ENCODE data around the gene SCAI. TPM values are rescaled to one million over a fixed set of nuclear protein-coding genes. Genes with fewer than 3 reads are reported as not detected.

The SCAI gene
- total RNA-seq, 1 experiment from 2014 or later = 13.0 TPM

GRCh38 chr9:125131778-125132177, 11.6 kb downstream of the SCAI start:
- H3K27ac Mint-ChIP-seq (ENCODE audit: unreplicated experiment) = no peak overlapping the region
- BruUV-seq (replicated peaks) = no TSS peak
- Histone ChIP-seq H3K27me3 (replicated peaks; ENCODE audit: control insufficient read depth, insufficient read depth, low read length) (no peaks in the 10 kb centered on the region), H3K4me3 (ENCODE audit: low read depth, low read length) (no peak overlapping the region), H3K36me3 (ENCODE audit: control insufficient read depth, insufficient read depth, low read length) (no peaks in the 10 kb centered on the region), H3K4me1 (no peaks in the 10 kb centered on the region), H3K9me3 (no peaks in the 10 kb centered on the region)
- no peaks in the 10 kb centered on the region for H3K9me3 Mint-ChIP-seq (ENCODE audit: unreplicated experiment)
- H3K4me3 Mint-ChIP-seq (ENCODE audit: unreplicated experiment) = no peak overlapping the region
- H3K36me3 Mint-ChIP-seq (ENCODE audit: insufficient read depth, unreplicated experiment) = no peaks in the 10 kb centered on the region
- ChIA-PET CTCF (interaction anchor here (0.6 kb wide), 1 partner anchor 1117 kb away, joined by 7 read pairs; no protein-coding TSS in a partner anchor), POLR2A (no interaction called here)
- TF ChIP-seq CTCF (IDR thresholded peaks at IDR 0.05; ENCODE audit: insufficient read depth in 1 of 2, low read depth in 1 of 2, low read length in 1 of 2, severe bottlenecking in 1 of 2, unreplicated experiment in 1 of 2) = no peak
- no peaks in the 10 kb centered on the region for H3K4me1 Mint-ChIP-seq (ENCODE audit: low read depth, unreplicated experiment)
- no peaks in the 10 kb centered on the region for H3K27me3 Mint-ChIP-seq (ENCODE audit: insufficient read depth, unreplicated experiment)
- intact Hi-C loops (cut with micrococcal nuclease; ENCODE audit: unreplicated experiment) = no loop called here
- no peak for DNase-seq

- no peaks in the 10 kb centered on the region for H3K27me3 ChIP-seq (replicated peaks; ENCODE audit: control insufficient read depth, insufficient read depth, low read length)
- no peaks in the 10 kb centered on the region for H3K9me3 ChIP-seq
- DNase-seq = no peak
- no peak overlapping the region for H3K4me3 Mint-ChIP-seq (ENCODE audit: unreplicated experiment)
- no peaks in the 10 kb centered on the region for H3K27me3 Mint-ChIP-seq (ENCODE audit: insufficient read depth, unreplicated experiment)
- peaks cover 8% of the 10 kb centered on the region for H3K36me3 Mint-ChIP-seq (ENCODE audit: insufficient read depth, unreplicated experiment)
- H3K36me3 ChIP-seq (ENCODE audit: control insufficient read depth, insufficient read depth, low read length) = no peaks in the 10 kb centered on the region
- BruUV-seq (replicated peaks) = no TSS peak
- intact Hi-C loops (cut with micrococcal nuclease; ENCODE audit: unreplicated experiment) = no loop called here
- ChIA-PET CTCF (no interaction called here), POLR2A (no interaction called here)
- H3K4me1 ChIP-seq = no peaks in the 10 kb centered on the region
- no peak for TF ChIP-seq CTCF (IDR thresholded peaks at IDR 0.05; ENCODE audit: insufficient read depth in 1 of 2, low read depth in 1 of 2, low read length in 1 of 2, severe bottlenecking in 1 of 2, unreplicated experiment in 1 of 2)
- H3K9me3 Mint-ChIP-seq (ENCODE audit: unreplicated experiment) = no peaks in the 10 kb centered on the region
- no peak overlapping the region for H3K27ac Mint-ChIP-seq (ENCODE audit: unreplicated experiment)
- no peak overlapping the region for H3K4me3 ChIP-seq (ENCODE audit: low read depth, low read length)
- no peaks in the 10 kb centered on the region for H3K4me1 Mint-ChIP-seq (ENCODE audit: low read depth, unreplicated experiment)
Measured at GRCh38 chr9:125126019-125126746, 17.1 kb downstream of the SCAI start.

GRCh38 chr9:125125523-125125922, 17.8 kb downstream of the SCAI start:
- intact Hi-C loops (cut with micrococcal nuclease; ENCODE audit: unreplicated experiment) = no loop called here
- Histone ChIP-seq H3K9me3 (no peaks in the 10 kb centered on the region), H3K27me3 (replicated peaks; ENCODE audit: control insufficient read depth, insufficient read depth, low read length) (no peaks in the 10 kb centered on the region), H3K4me3 (ENCODE audit: low read depth, low read length) (no peak overlapping the region), H3K36me3 (ENCODE audit: control insufficient read depth, insufficient read depth, low read length) (no peaks in the 10 kb centered on the region), H3K4me1 (no peaks in the 10 kb centered on the region)
- H3K4me3 Mint-ChIP-seq (ENCODE audit: unreplicated experiment) = no peak overlapping the region
- POLR2A ChIA-PET = no interaction called here
- CTCF ChIA-PET = no interaction called here
- H3K4me1 Mint-ChIP-seq (ENCODE audit: low read depth, unreplicated experiment) = no peaks in the 10 kb centered on the region
- H3K36me3 Mint-ChIP-seq (ENCODE audit: insufficient read depth, unreplicated experiment) = peaks cover 8% of the 10 kb centered on the region
- no peak overlapping the region for H3K27ac Mint-ChIP-seq (ENCODE audit: unreplicated experiment)
- TF ChIP-seq CTCF (IDR thresholded peaks at IDR 0.05; ENCODE audit: insufficient read depth in 1 of 2, low read depth in 1 of 2, low read length in 1 of 2, severe bottlenecking in 1 of 2, unreplicated experiment in 1 of 2) = no peak
- H3K27me3 Mint-ChIP-seq (ENCODE audit: insufficient read depth, unreplicated experiment) = no peaks in the 10 kb centered on the region
- no peak for DNase-seq
- H3K9me3 Mint-ChIP-seq (ENCODE audit: unreplicated experiment) = no peaks in the 10 kb centered on the region
- no TSS peak for BruUV-seq (replicated peaks)

All from Caco-2 (cell line).